Measurements from ENCODE around the gene IL1RAP.
"Not testable (repeated sequence)": the region's sequence is repeated elsewhere in the genome, so short reads cannot be mapped to it uniquely, and the experiment has no call there.

IL1RAP gene

DNA sequence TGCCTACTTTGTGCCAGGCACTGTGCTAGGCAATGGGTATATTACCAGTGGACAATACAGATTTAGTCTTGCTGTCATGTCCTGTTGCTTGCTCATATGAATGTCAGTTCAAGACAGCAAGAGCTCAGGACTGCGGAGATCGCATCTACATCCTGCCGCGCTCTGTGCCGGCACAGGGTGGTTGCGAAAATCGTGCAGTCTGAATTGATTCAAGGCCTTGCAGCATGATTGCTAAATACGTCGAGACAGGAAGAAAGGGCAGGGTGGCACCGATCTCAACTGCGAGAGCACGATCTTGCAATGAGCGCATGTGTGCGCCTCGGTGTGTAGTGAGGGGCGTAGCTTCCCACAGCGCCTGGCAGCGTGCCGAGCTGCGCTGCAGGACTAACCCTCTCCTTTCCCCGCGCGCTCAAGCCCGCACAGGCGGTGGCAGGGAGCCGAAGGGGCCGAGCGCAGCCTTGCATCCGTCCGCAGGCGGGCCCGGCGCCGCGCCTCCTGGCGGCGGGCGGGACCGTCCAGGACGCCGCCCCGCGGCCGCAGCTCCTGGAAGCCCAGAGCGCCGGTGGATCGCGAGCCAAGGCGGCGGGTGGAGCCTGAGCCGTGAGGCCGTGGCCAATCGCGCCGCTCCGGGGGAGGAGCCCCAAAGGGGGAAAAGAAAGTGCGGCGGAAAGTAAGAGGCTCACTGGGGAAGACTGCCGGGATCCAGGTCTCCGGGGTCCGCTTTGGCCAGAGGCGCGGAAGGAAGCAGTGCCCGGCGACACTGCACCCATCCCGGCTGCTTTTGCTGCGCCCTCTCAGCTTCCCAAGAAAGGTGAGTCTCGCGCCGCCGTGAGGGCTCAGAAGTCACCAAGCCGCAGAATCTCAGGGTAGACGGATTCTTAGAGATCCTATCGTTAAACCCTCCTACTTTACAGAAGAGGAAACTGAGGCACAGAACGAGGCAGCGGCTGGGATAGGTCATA lies at the start of gene IL1RAP:
Gene IL1RAP, plus strand, starts transcription at position 677 of the 962 bp plus-strand sequence. CDS start 50,205 bp downstream, outside the sequence.
- DNase-seq (ENCODE audit: low spot score) (peak; percentile 74), FAIRE-seq (peak; percentile 12)

DNA sequence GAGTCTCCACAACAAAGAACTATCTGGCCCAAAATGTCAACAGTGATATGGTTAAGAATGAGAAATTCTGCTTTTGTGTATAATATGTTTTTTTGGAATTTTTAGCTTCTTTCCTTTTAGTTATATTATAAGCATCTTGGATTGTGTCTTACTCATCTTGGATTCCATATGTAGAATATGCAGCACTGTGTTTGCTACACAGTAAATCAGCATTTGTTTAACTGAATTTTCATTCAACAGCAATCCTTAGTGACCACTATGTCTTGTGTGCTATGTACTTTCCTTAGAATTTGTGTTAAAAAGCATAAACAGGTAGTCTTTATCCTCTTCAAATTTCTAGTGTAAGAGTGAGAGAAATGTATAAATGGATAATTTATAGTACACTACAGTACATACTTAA lies 46.0 kb upstream of the IL1RAP start:
- DNase-seq (ENCODE audit: low spot score): no peak
- FAIRE-seq: no peak

GRCh38 chr3:190473261-190473660 lies 40.6 kb upstream of the IL1RAP start:
- DNase-seq (ENCODE audit: low spot score); FAIRE-seq: not testable (repeated sequence)

DNA sequence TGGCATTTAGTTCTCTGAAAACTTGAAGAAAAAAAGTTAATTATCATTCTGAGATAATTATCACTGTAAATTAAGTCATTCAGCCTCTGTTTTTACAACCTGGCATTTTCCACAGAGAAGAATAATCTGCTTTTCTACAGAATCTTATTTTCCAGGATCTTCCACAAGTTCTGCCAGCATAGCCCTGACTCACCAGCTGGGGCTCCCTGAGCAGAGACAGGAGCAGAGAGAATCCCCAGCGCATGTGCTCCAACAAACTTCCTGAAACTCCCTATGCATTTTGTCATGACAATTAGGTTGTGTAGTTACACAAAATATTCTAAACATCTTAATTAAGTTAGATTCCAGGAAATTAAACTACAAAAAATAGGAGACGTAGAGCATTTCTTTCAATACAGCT lies 32.1 kb upstream of the IL1RAP start:
- no peak for FAIRE-seq
- no peak for DNase-seq (ENCODE audit: low spot score)

DNA sequence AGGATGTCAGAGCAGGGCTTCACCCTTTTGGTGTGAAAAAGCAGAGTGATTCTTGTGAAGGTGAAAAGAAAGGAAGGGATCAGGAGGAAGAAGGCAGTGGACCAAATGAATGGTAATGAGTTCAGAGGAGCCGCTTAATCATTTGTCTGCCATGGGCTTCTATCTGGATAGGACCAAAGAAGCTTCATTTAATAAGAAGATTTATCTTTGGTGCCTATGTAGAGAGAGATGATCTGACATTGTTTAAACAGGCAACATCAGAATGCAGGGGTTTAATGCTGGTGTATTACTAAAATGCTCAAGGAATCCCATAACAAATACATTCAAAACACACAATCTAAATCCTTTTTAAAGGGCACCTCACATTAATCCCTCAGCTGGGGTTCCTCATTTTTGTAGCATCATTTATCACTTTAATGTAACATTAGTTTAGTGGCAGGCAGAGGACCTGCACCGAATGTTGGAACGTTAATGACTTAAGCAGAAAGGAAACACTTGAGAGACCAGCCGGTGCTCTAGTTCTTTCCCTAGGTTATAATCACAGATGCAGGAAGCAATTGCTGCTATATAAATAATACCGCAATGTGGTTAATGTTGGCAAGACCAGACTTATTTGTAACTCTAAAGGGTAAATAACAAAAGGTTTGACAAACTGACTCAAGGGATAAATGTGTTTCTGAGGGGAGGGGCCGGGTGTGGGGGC lies 27.9 kb upstream of the IL1RAP start:
- no peak for DNase-seq (ENCODE audit: low spot score)
- no peak for FAIRE-seq

DNA sequence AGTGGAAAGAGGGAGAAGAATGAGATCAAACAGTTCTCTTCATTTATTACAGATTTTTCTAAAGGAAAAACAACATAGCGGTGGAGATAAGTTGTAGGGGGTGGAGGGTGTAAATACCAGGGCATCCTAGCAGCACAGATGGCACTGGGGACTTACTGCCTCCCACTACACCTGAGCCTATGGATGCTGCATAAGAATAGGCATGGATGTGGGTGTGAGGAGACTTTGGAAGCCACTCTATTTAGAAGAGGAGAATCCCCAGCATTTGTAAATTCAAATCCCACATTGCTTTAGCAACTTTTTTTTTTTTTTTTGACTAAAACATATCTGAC lies 27.4 kb upstream of the IL1RAP start:
- no peak for FAIRE-seq
- no peak for DNase-seq (ENCODE audit: low spot score)

DNA sequence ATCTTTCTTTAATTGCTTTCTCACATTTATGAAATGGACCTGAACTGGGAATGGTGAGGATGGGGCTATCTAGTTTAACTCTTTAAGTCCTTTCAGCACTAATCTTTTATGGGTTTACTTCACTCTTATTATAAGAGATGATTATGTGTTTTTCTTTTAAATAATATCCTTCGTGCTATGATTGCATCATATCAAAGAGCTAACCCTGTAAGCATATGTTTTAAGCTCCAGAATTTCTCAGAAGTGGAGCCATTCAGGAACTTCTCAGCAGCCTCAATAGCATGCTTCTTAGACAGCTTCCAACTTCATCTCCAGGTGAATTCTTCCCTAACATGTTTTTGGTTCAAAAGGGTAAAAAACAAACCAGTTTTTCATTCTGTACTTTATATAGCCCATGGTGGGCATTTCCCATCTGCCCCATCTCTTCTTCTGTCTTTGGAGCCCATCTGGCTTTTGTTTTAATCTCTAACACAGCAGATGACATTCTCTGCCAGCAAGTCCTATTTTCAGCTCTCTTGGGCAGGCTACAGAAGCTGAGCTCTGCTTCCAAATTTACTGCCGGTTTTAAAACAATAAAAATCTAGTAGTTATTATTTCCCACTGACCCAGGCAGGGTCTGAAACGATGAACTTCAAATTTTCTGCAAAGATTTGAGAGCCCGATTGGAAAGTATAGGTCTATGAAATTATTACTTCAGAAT lies 26.8 kb upstream of the IL1RAP start:
- DNase-seq (ENCODE audit: low spot score) (no peak), FAIRE-seq (no peak)

DNA sequence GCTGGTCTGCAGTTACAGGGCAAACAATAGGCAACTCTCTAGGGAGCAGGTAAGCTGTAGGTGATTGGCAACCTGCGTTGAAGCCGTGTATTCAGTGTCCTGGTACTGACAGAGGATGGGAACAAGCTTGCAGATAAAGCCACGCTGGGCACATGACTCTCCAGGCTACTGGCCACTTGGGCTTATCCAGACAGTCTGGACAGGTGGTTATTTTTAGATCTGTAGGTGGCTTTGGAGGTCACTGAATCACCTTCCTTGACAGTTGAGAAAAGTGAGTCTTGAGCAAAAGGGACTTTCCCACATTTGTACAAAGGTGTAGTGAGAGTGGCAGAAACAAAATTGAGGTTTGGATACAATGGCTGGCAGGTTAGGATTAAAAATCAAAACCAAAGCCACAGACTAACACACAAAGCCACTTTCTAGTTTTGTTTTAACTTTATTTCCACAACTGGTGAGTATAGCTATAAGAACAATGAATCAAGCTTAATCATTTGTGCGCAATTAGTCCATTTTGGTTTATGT lies 22.3 kb upstream of the IL1RAP start:
- DNase-seq (ENCODE audit: low spot score) (peak; percentile 84), FAIRE-seq (peak; percentile 90)

DNA sequence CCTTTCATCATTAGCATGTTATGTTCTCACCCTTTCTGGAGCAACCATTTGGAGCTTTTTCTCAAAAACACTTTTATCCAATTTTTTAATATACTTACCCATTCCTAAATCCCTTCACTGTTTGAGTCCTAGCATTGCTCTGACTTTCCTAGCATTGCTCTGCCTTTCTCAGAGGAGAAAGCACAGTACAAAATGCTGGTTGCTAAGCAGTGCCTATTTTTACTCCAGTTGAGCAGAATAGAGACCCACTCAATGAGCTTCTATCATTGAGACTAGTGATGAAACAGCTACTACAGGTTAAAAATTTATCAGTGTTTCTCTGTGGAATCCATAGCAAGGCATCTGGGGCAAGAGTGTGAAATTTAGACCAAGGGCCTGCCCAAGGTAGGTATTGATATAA lies 21.8 kb upstream of the IL1RAP start:
- peak; percentile 40 for DNase-seq (ENCODE audit: low spot score)
- FAIRE-seq: no peak

- no peak for FAIRE-seq
- DNase-seq (ENCODE audit: low spot score): no peak
These were observed 20.9 kb upstream of the IL1RAP start for GRCh38 chr3:190492966-190493365.

DNA sequence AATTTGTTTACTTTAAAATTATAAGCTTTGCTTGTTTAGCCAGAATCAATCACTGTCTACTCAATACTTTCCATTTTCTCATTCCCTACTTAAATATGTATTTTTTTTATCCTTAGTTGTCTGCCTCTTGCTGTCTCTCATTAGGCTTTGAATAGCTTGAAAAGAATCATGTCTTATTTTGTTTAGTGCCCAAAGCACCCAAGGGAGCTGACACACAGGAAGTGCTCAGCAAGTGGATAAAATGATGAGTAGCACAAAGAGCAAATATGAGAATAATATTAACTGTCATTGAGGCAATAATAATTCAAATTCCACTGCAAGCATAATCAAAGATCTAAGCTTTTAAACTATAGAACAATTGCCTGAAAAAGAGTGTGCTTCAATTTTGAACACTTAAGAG lies 19.0 kb upstream of the IL1RAP start:
- no peak for DNase-seq (ENCODE audit: low spot score)
- FAIRE-seq: no peak

DNA sequence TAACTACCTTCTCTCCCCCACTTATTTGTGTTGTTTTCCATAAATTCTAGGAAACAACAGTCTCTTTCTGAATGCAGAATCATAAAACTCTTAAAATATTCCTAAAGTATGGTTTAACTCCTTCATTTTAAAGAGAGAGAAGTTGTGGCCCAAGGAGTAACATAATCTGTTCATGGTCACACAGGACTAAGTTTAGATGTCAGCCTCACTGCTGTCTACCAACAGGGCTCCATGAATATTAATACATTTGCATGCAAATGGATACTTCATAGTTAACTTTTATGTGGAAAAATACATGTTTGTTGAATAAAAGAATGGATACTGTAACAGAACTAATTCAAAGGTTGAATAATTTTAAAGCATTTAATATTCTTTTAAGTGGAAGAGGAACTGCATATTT lies 18.5 kb upstream of the IL1RAP start:
- DNase-seq (ENCODE audit: low spot score) (no peak), FAIRE-seq (no peak)

GRCh38 chr3:190495796-190496195 lies 18.1 kb upstream of the IL1RAP start:
- DNase-seq (ENCODE audit: low spot score) (no peak), FAIRE-seq (no peak)

DNA sequence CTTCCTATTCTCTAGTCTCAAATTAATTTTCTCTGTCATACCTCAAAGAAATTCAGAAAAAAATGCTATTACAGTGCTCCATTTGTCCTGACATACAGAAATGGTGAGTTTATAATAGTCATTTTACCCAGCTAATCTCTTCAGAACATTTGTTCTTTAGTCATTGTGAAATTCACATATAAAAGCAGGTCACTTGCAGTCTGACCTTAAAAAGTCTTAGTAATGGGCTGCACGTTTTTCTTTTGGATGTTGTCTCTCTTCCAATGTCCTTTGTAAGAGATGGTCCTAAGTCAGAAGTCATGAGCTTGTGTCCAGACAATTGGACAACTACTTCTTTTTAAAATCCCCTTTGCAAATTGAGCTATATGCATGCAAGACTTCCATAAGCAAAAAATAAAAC lies 17.0 kb upstream of the IL1RAP start:
- DNase-seq (ENCODE audit: low spot score) (no peak), FAIRE-seq (no peak)

DNA sequence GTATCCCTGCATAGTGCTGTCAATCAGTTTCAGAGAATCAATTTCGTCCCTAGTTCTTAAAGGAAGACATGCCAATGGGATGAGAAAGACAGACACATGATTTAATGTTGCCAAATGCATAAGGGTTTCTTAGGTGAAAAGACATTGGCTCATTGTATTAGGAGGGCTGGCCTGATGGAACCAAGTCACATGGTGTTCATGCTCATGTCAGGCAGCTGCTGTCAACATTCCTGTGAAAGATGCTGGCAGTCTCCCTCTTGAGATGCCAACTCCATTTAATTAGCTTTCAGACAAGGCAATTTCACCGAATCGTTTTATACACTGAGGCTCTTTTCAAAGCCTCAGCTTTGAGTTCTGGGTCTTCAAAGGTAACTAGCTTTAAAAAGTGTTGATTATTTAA lies 16.1 kb upstream of the IL1RAP start:
- FAIRE-seq: no peak
- DNase-seq (ENCODE audit: low spot score): no peak

DNA sequence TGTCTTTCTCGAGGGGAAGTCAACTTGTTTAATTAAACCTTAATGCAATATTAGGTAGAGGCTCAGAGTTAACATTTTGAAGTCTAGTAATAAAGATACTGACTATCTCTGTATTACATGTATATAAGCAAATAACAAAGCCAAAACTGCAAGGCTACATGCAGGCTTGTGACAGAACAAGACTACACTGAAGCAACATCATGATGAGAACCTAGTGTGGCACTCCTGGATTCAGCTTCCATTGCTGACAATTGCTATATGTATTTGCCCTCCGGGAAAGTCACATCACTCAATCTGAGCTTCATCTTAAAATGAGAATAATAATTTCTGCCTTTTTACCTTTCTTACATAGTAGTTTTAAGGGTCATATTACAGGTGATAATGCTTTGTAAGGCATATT lies 15.6 kb upstream of the IL1RAP start:
- FAIRE-seq (no peak), DNase-seq (ENCODE audit: low spot score) (no peak)

GRCh38 chr3:190499122-190499521 lies 14.8 kb upstream of the IL1RAP start:
- FAIRE-seq: no peak
- no peak for DNase-seq (ENCODE audit: low spot score)

GRCh38 chr3:190502946-190503345 lies 10.9 kb upstream of the IL1RAP start:
- DNase-seq (ENCODE audit: low spot score) (no peak), FAIRE-seq (no peak)

GRCh38 chr3:190504354-190505125 lies 9.3 kb upstream of the IL1RAP start:
- FAIRE-seq (no peak), DNase-seq (ENCODE audit: low spot score) (no peak)

DNA sequence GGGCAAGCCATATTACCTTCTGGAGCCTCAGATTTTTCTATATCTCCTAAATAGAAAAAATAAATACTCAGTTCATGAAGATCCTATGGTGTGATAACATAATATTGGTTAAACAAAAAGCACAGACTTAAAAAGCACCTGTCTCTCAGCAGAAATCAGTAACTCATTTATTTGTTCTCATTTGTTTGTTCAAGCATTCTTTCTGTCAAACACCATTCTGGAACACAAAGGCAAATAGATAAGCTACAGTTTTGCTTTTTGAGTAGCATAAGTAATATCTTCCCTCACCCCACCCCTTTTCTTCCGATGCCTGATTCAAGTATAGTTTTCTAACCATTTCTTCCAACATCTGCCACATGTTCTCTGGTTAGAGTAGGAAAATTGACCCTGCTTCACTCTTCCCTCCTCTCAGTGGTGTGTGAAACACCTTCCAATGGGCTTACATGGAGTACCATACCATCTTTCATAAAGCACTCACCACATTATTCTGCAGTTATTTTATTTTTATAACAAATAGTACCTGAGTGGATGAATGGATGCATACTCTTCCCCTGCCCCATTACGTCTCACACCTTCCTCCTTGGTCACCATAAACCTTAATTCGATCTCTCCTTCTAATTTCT lies 8.4 kb upstream of the IL1RAP start:
- FAIRE-seq: no peak

GRCh38 chr3:190506271-190506670 lies 7.6 kb upstream of the IL1RAP start:
- no peak for FAIRE-seq
- no peak for DNase-seq (ENCODE audit: low spot score)

More for the DNA sequence above, 8.4 kb upstream of the IL1RAP start:
- no peak for DNase-seq (ENCODE audit: low spot score)

All from RCC 7860 (cell line).